ENCODE measurements around the gene SS18L1. TPM values are rescaled to one million over a fixed set of nuclear protein-coding genes. Genes with fewer than 3 reads are reported as not detected.

The SS18L1 gene
- polyA plus RNA-seq, 1 of the 3 experiments (the other 2 are of a cell fraction): 10.7 TPM

DNA sequence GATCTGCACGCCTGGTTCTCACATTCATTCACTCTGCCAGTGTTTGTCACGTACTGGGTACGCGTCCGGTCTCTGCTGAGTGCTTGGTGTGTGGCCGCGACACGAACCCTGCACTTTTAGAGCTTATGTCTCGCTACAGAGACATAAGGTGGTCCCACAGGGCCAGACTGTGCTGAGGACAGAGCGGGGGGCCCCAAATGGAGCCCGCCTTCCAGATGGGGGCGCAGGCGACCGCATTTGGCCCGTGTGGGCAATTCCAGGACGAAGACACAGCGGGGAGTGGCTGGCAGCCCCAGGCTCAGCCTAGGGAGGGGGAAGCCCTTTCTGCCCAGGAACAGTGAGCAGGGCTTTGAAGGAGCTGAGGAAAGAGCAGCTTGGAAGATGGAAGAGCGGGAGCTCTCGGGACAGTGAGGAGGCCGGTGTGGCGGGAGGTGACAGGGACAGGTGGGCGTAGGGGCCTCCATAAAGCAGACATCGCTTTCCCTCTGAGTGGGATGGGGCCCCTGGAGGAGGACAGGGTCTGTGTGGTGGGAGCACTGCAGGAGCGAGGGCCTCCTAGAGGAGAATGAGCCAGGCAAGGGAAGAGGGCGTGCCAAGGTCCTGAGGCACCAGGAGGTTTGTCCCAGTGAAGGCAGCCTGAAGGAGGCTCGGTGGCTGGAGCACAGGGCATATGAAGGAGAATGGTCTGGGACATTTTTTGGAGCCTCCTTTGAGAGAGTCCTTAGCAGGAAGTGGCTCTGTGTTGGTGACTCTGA lies 31.5 kb downstream of the SS18L1 start:
- peaks cover 0 to 12% of the 10 kb centered on the region in 2 experiments; a peak in 1 of 4 replicates for H3K4me1 ChIP-seq (ENCODE audit: control insufficient read depth in 1 of 2, insufficient read depth in 2 of 2, low read depth in 1 of 2, low read length in 1 of 2)
- no peak overlapping the region for H3K27ac ChIP-seq (ENCODE audit: low read depth in 2 of 2, low read length in 1 of 2)
- H3K9me3 ChIP-seq: no peaks in the 10 kb centered on the region
- no peaks in the 10 kb centered on the region for H4K20me1 ChIP-seq (ENCODE audit: insufficient read depth)
- DNase-seq: no peak
- H3K4me2 ChIP-seq: no peak overlapping the region
- H2AFZ ChIP-seq (ENCODE audit: low read depth): no peak overlapping the region
- ChIA-PET POLR2A (no interaction called here), CTCF (interaction anchor here (1.8 to 2.6 kb wide), 2 partner anchors 19 to 164 kb away, joined by 6 to 11 read pairs; no protein-coding TSS in a partner anchor)
- no peaks in the 10 kb centered on the region for H3K9me2 ChIP-seq
- no peak overlapping the region for H3K9ac ChIP-seq
- H3K36me3 ChIP-seq (replicated peaks in 1 of 2; ENCODE audit: control insufficient read depth in 1 of 2, insufficient read depth in 2 of 2, low read length in 1 of 2): peaks cover 12 to 25% of the 10 kb centered on the region in 2 experiments
- no peaks in the 10 kb centered on the region for H3K27me3 ChIP-seq (ENCODE audit: insufficient read depth)
- no peaks in the 10 kb centered on the region for H3K79me2 ChIP-seq (ENCODE audit: insufficient read depth)
- TF ChIP-seq, protein P1, sequence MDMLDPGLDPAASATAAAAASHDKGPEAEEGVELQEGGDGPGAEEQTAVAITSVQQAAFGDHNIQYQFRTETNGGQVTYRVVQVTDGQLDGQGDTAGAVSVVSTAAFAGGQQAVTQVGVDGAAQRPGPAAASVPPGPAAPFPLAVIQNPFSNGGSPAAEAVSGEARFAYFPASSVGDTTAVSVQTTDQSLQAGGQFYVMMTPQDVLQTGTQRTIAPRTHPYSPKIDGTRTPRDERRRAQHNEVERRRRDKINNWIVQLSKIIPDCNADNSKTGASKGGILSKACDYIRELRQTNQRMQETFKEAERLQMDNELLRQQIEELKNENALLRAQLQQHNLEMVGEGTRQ (IDR thresholded peaks at IDR 0.05; ENCODE audit: borderline replicate concordance, low read depth, low read length): no peak
- no peak for TF ChIP-seq GATA2 (CRISPR knock-in tag; IDR thresholded peaks at IDR 0.05)
- TF ChIP-seq, protein P2, sequence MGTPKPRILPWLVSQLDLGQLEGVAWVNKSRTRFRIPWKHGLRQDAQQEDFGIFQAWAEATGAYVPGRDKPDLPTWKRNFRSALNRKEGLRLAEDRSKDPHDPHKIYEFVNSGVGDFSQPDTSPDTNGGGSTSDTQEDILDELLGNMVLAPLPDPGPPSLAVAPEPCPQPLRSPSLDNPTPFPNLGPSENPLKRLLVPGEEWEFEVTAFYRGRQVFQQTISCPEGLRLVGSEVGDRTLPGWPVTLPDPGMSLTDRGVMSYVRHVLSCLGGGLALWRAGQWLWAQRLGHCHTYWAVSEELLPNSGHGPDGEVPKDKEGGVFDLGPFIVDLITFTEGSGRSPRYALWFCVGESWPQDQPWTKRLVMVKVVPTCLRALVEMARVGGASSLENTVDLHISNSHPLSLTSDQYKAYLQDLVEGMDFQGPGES (IDR thresholded peaks at IDR 0.05; ENCODE audit: low read depth, low read length): no peak
- TF ChIP-seq, protein P3, sequence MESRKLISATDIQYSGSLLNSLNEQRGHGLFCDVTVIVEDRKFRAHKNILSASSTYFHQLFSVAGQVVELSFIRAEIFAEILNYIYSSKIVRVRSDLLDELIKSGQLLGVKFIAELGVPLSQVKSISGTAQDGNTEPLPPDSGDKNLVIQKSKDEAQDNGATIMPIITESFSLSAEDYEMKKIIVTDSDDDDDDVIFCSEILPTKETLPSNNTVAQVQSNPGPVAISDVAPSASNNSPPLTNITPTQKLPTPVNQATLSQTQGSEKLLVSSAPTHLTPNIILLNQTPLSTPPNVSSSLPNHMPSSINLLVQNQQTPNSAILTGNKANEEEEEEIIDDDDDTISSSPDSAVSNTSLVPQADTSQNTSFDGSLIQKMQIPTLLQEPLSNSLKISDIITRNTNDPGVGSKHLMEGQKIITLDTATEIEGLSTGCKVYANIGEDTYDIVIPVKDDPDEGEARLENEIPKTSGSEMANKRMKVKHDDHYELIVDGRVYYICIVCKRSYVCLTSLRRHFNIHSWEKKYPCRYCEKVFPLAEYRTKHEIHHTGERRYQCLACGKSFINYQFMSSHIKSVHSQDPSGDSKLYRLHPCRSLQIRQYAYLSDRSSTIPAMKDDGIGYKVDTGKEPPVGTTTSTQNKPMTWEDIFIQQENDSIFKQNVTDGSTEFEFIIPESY (IDR thresholded peaks at IDR 0.05; ENCODE audit: borderline replicate concordance, low read depth): no peak
- TF ChIP-seq EP300 (IDR thresholded peaks at IDR 0.05; ENCODE audit: borderline replicate concordance in 1 of 2, low read depth in 1 of 2, low read length in 1 of 2): no peak
- no peak for TF ChIP-seq EZH2phosphoT487 (IDR thresholded peaks at IDR 0.05; ENCODE audit: borderline replicate concordance, low read depth)
- no peak for TF ChIP-seq SIN3A (IDR thresholded peaks at IDR 0.05; ENCODE audit: borderline replicate concordance, low read depth, low read length)
- H3F3A ChIP-seq (replicated peaks; ENCODE audit: insufficient read depth): peaks cover 4% of the 10 kb centered on the region
- no peak overlapping the region for H3K4me3 ChIP-seq (ENCODE audit: low read depth in 2 of 2, low read length in 1 of 2)
- 93% methylated on average over 23 of the region's 26 CpGs for WGBS (ENCODE audit: low lambda C conversion rate)

DNA sequence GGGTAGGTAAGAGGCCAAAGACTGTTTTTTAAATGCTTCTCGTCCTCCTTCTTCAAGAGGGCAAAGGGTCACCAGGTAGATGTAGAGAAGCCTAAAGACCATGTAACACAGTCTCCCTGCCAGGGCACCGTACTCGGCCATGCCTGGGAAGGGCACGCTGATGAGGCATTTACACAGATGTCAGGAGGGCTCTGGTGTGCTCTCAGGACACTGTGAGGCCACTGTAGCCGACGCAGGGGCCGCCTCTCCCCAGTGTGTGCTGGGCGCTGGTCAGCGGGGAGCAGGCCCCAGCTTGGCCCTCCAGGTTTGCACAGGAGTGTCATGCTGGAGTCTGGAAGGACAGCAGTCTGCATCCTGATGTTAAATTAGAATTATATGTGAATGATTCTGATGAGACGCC lies 32.1 kb downstream of the SS18L1 start:
- no peak for DNase-seq
- no peak overlapping the region for H3K9ac ChIP-seq
- H3K27ac ChIP-seq (ENCODE audit: low read depth in 2 of 2, low read length in 1 of 2): no peak overlapping the region
- 96% methylated on average over 4 of the region's 10 CpGs for WGBS (ENCODE audit: low lambda C conversion rate)
- peaks cover 7% of the 10 kb centered on the region for H3F3A ChIP-seq (replicated peaks; ENCODE audit: insufficient read depth)
- H4K20me1 ChIP-seq (ENCODE audit: insufficient read depth): no peaks in the 10 kb centered on the region
- no peak overlapping the region for H3K4me2 ChIP-seq
- H3K9me2 ChIP-seq: no peaks in the 10 kb centered on the region
- no peak overlapping the region for H3K4me3 ChIP-seq (ENCODE audit: low read depth in 2 of 2, low read length in 1 of 2)
- H3K9me3 ChIP-seq: no peaks in the 10 kb centered on the region
- peaks cover 16 to 25% of the 10 kb centered on the region in 2 experiments for H3K36me3 ChIP-seq (replicated peaks in 1 of 2; ENCODE audit: control insufficient read depth in 1 of 2, insufficient read depth in 2 of 2, low read length in 1 of 2)
- H2AFZ ChIP-seq (ENCODE audit: low read depth): no peak overlapping the region
- H3K4me1 ChIP-seq (ENCODE audit: control insufficient read depth in 1 of 2, insufficient read depth in 2 of 2, low read depth in 1 of 2, low read length in 1 of 2): peaks cover 0 to 12% of the 10 kb centered on the region in 2 experiments; a peak in 1 of 4 replicates
- POLR2A ChIA-PET: no interaction called here
- H3K27me3 ChIP-seq (ENCODE audit: insufficient read depth): no peaks in the 10 kb centered on the region
- TF ChIP-seq MEF2A (IDR thresholded peaks at IDR 0.05; ENCODE audit: borderline replicate concordance, low read depth): no peak
- TF ChIP-seq, protein P4, sequence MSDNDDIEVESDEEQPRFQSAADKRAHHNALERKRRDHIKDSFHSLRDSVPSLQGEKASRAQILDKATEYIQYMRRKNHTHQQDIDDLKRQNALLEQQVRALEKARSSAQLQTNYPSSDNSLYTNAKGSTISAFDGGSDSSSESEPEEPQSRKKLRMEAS (IDR thresholded peaks at IDR 0.05; ENCODE audit: low read depth): no peak
- TF ChIP-seq NFIC (IDR thresholded peaks at IDR 0.05; ENCODE audit: borderline replicate concordance): no peak
- no peak for TF ChIP-seq JUND (IDR thresholded peaks at IDR 0.05)
- TF ChIP-seq FOXJ3 (CRISPR knock-in tag; IDR thresholded peaks at IDR 0.05): no peak
- TF ChIP-seq, protein P5, sequence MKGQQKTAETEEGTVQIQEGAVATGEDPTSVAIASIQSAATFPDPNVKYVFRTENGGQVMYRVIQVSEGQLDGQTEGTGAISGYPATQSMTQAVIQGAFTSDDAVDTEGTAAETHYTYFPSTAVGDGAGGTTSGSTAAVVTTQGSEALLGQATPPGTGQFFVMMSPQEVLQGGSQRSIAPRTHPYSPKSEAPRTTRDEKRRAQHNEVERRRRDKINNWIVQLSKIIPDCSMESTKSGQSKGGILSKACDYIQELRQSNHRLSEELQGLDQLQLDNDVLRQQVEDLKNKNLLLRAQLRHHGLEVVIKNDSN (IDR thresholded peaks at IDR 0.05; ENCODE audit: borderline replicate concordance, low read depth): no peak
- TF ChIP-seq ELF1 (IDR thresholded peaks at IDR 0.05): no peak
- no peaks in the 10 kb centered on the region for H3K79me2 ChIP-seq (ENCODE audit: insufficient read depth)
- CTCF ChIA-PET: interaction anchor here (1.8 to 2.6 kb wide), 2 partner anchors 19 to 165 kb away, joined by 6 to 11 read pairs; no protein-coding TSS in a partner anchor

Measured in SK-N-SH (cell line).